Left lung (tissue), 10 donors: ENCODE measurements around the gene ZNF584. TPM values are rescaled to one million over a fixed set of nuclear protein-coding genes. Genes with fewer than 3 reads are reported as not detected.

Source experiments
- ATAC-seq: fragments of 200-7000 bp; cut with Tn5 transposase; one replicate; pipeline ENCODE4 v1.9.1; 2020; ENCODE audit warnings: moderate library complexity
- DNase-seq, 4 donors: peaks; one replicate each; pipeline ENCODE4 v3.0.0-alpha.2; 2013 to 2020
- H3K27ac ChIP-seq, 2 donors: fragments of 200-600 bp; sonication (generic) in 1 of 2; one replicate each; pipeline versions ENCODE4 v1.5.0 to v1.8.0; 2020 to 2021
- H3K27me3 ChIP-seq, 2 donors: fragments of 200-600 bp; sonication (generic) in 1 of 2; one replicate each; pipeline versions ENCODE4 v1.5.0 to v1.8.0; 2020 to 2021
- H3K36me3 ChIP-seq, 2 donors: fragments of 200-600 bp; sonication (generic) in 1 of 2; one replicate each; pipeline versions ENCODE4 v1.5.0 to v1.8.0; 2020 to 2021
- H3K4me1 ChIP-seq, 2 donors: fragments of 200-600 bp; one replicate each; pipeline ENCODE4 v1.8.0; 2021
- H3K4me3 ChIP-seq, 2 donors: fragments of 200-600 bp; sonication (generic) in 1 of 2; one replicate each; pipeline versions ENCODE4 v1.5.0 to v1.8.0; 2020 to 2021; ENCODE audit warnings: mild to moderate bottlenecking in 1 of 2
- H3K9me3 ChIP-seq, 2 donors: fragments of 200-600 bp; sonication (generic) in 1 of 2; one replicate each; pipeline versions ENCODE4 v1.5.0 to v1.8.0; 2020 to 2021
- intact Hi-C, 2 donors: fragments of 100-400 bp; cut with DNase I; formaldehyde crosslinking; loops; one replicate each; pipeline versions ENCODE4 v1.11.2 to v1.14.2; 2022
- polyA plus RNA-seq, 6 donors: library from polyadenylated mRNA; unstranded; fragments of 120-200 nt; gene quantifications; one replicate each; pipeline ENCODE4 v1.2.1, GENCODE V29; 2013; ENCODE audit not compliant: insufficient read length in 6 of 6
- total RNA-seq, 2 donors: library from RNA; stranded (reverse); fragmentation: NEBNext Ultra II Directional; extraction: Animal tissue kit (Norgen Biotek cat#: 25700); gene quantifications; one replicate each; pipeline ENCODE4 v1.2.1, GENCODE V29; 2021
- TF ChIP-seq, protein P1 (sequence below), 2 donors: fragments of 200-600 bp; sonication (generic) in 1 of 2; IDR thresholded peaks; one replicate each; pipeline versions ENCODE4 v1.5.0 to v1.8.0; 2021; ENCODE audit warnings: antibody characterized with exemption in 2 of 2
- donor health status: DM: no; HTN: yes; CAD: no.
- donor health status: DM: no; HTN: no; CAD: no.

ZNF584 gene
- total and polyA plus RNA-seq, 8 donors = 7.4 to 12.7 (median 10.0) TPM

- H3K9me3 ChIP-seq = no peaks in the 10 kb centered on the region
- no peak overlapping the region for H3K27ac ChIP-seq
- H3K4me3 ChIP-seq = no peak overlapping the region
- intact Hi-C loops = no loop called here
- H3K4me1 ChIP-seq = peaks cover under 1 to 15% of the 10 kb centered on the region in 2 donors
- TF ChIP-seq, protein P1, sequence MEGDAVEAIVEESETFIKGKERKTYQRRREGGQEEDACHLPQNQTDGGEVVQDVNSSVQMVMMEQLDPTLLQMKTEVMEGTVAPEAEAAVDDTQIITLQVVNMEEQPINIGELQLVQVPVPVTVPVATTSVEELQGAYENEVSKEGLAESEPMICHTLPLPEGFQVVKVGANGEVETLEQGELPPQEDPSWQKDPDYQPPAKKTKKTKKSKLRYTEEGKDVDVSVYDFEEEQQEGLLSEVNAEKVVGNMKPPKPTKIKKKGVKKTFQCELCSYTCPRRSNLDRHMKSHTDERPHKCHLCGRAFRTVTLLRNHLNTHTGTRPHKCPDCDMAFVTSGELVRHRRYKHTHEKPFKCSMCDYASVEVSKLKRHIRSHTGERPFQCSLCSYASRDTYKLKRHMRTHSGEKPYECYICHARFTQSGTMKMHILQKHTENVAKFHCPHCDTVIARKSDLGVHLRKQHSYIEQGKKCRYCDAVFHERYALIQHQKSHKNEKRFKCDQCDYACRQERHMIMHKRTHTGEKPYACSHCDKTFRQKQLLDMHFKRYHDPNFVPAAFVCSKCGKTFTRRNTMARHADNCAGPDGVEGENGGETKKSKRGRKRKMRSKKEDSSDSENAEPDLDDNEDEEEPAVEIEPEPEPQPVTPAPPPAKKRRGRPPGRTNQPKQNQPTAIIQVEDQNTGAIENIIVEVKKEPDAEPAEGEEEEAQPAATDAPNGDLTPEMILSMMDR (IDR thresholded peaks at IDR 0.05) = no peak
- no peaks in the 10 kb centered on the region for H3K36me3 ChIP-seq
- ATAC-seq (no peak), DNase-seq (peak in 1 of 4 donors; percentile 61)
- no peaks in the 10 kb centered on the region for H3K27me3 ChIP-seq
Observed at GRCh38 chr19:58366585-58367430, 41.6 kb upstream of the ZNF584 start.

- DNase-seq (peak in 1 of 4 donors; percentile 77), ATAC-seq (no peak)
- intact Hi-C loops = no loop called here
- Histone ChIP-seq H3K9me3 (no peaks in the 10 kb centered on the region), H3K36me3 (no peaks in the 10 kb centered on the region), H3K27ac (no peak overlapping the region), H3K4me1 (peaks cover 0 to 13% of the 10 kb centered on the region in 2 donors), H3K4me3 (no peak overlapping the region), H3K27me3 (no peaks in the 10 kb centered on the region)
- TF ChIP-seq, protein P1 (IDR thresholded peaks at IDR 0.05) = no peak
Observed at GRCh38 chr19:58367698-58368454, 40.6 kb upstream of the ZNF584 start.

GRCh38 chr19:58368561-58369360 lies 39.7 kb upstream of the ZNF584 start:
- H3K27me3 ChIP-seq = no peaks in the 10 kb centered on the region
- DNase-seq (peak in 1 of 4 donors; percentile 74), ATAC-seq (no peak)
- no peaks in the 10 kb centered on the region for H3K9me3 ChIP-seq
- peaks cover 0 to 6% of the 10 kb centered on the region in 2 donors for H3K4me1 ChIP-seq
- no peaks in the 10 kb centered on the region for H3K36me3 ChIP-seq
- intact Hi-C loops = no loop called here
- TF ChIP-seq, protein P1 (IDR thresholded peaks at IDR 0.05) = no peak
- H3K4me3 ChIP-seq = no peak overlapping the region
- no peak overlapping the region for H3K27ac ChIP-seq

GRCh38 chr19:58372311-58373133 lies 35.9 kb upstream of the ZNF584 start:
- intact Hi-C loops = no loop called here
- H3K27ac ChIP-seq = no peak overlapping the region
- ATAC-seq = peak; percentile 91

More at GRCh38 chr19:58372311-58373133, 35.9 kb upstream of the ZNF584 start:
- no peaks in the 10 kb centered on the region for H3K27me3 ChIP-seq
- no peaks in the 10 kb centered on the region for H3K9me3 ChIP-seq
- TF ChIP-seq, protein P1 (IDR thresholded peaks at IDR 0.05) = no peak
- no peak overlapping the region for H3K4me3 ChIP-seq
- peak in 2 of 4 donors; percentile 37 to 43 for DNase-seq
- H3K4me1 ChIP-seq = no peaks in the 10 kb centered on the region
- no peaks in the 10 kb centered on the region for H3K36me3 ChIP-seq
